ENCODE measurements around the gene IGF1R. TPM values are rescaled to one million over a fixed set of nuclear protein-coding genes. Genes with fewer than 3 reads are reported as not detected.
"Not testable (repeated sequence)": the region's sequence is repeated elsewhere in the genome, so short reads cannot be mapped to it uniquely, and the experiment has no call there.

Gene IGF1R
- total and polyA plus RNA-seq, 2 donors (not counting 3 experiments of a cell fraction or from before 2014, with no cell fraction given) = 16.1 to 59.1 TPM

DNA sequence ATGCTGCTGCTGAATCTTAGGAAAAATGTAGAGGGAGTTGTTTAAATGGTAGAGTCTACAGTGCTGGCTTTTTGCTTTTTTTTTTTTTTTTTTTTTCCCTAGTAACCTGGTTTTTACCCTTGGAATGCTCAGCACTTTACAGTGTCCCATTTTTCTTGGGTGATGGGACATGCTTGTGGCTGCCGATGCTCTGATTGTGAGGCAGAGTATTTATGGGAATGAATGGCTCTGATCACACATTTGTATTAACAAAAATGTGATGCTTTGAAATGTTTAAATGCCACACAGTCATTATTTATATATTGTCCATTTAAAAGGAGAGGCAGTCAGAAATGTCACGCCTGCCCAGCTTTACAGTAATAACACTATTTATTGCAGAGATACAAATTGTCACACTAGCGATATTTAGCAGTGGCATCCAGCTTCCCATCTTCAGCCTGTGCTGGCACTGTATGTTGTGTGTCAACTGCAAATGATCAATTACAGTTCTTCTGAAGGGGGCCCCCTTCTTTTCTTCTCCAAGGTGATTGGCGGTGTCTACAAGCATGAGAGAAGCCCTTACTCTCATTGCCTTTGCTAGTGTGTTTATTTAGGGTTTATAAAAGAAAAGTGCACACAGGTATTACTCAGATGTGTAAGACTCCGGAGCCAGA lies 30.9 kb upstream of the IGF1R start:
- dilution Hi-C loops (cut with MboI; ENCODE audit: extremely low pct_ligation_motif_present, low sequenced_read_pairs) = no loop called here
- Histone ChIP-seq H3K27ac (ENCODE audit: insufficient read depth, low read depth, low read length) (no peak overlapping the region), H2AFZ (ENCODE audit: low read depth, low read length) (no peak overlapping the region), H3K9ac (replicated peaks; ENCODE audit: extremely low read depth, insufficient read depth, low read length) (no peak overlapping the region), H3K9me3 (replicated peaks; ENCODE audit: control insufficient read depth, insufficient read depth, low read length) (no peaks in the 10 kb centered on the region), H4K20me1 (replicated peaks; ENCODE audit: control insufficient read depth, extremely low read depth, insufficient read depth, low read length) (no peaks in the 10 kb centered on the region), H3K36me3 (ENCODE audit: control insufficient read depth in 2 of 2, extremely low read depth in 1 of 2, insufficient read depth in 2 of 2, low read length in 2 of 2) (no peaks in the 10 kb centered on the region), H3K79me2 (ENCODE audit: control insufficient read depth, insufficient read depth, low read length) (no peaks in the 10 kb centered on the region), H3K27me3 (ENCODE audit: control insufficient read depth in 2 of 2, insufficient read depth in 2 of 2, low read length in 2 of 2) (peaks cover 5 to 22% of the 10 kb centered on the region in 2 experiments), H3K9me1 (replicated peaks; ENCODE audit: control insufficient read depth, extremely low read depth, insufficient read depth, low read length) (no peaks in the 10 kb centered on the region), H3K4me3 (replicated peaks in 1 of 3; ENCODE audit: insufficient read depth in 1 of 3, low read depth in 1 of 3, low read length in 3 of 3) (no peak overlapping the region), H3K4me2 (ENCODE audit: insufficient read depth, low read length) (no peak overlapping the region), H3K4me1 (ENCODE audit: control insufficient read depth, extremely low read depth, insufficient read depth, low read length) (no peaks in the 10 kb centered on the region)
- no peak for TF ChIP-seq JUN (IDR thresholded peaks at IDR 0.05; ENCODE audit: borderline replicate concordance, insufficient read depth, insufficient read length, low read depth)
- no peak for TF ChIP-seq FOS (IDR thresholded peaks at IDR 0.05; ENCODE audit: borderline replicate concordance, insufficient read depth, low read length)
- no peak for TF ChIP-seq POLR2AphosphoS5 (IDR thresholded peaks at IDR 0.05; ENCODE audit: insufficient read depth, low read depth, low read length)
- no peak for TF ChIP-seq MYC (IDR thresholded peaks at IDR 0.05; ENCODE audit: low read depth, low read length)
- TF ChIP-seq POLR2A (IDR thresholded peaks at IDR 0.05; ENCODE audit: low read depth, low read length) = no peak
- no peak for TF ChIP-seq GATA2 (IDR thresholded peaks at IDR 0.05; ENCODE audit: insufficient read depth, insufficient read length, low read depth, low read length)
- TF ChIP-seq EZH2 (IDR thresholded peaks at IDR 0.05; ENCODE audit: borderline replicate concordance, low read depth, low read length, severe bottlenecking) = no peak
- no peak for TF ChIP-seq CTCF (IDR thresholded peaks at IDR 0.05; ENCODE audit: extremely low read depth in 1 of 2, insufficient read depth in 1 of 2, low read depth in 1 of 2, low read length in 2 of 2)
- TF ChIP-seq, protein P1, sequence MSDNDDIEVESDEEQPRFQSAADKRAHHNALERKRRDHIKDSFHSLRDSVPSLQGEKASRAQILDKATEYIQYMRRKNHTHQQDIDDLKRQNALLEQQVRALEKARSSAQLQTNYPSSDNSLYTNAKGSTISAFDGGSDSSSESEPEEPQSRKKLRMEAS (IDR thresholded peaks at IDR 0.05; ENCODE audit: insufficient read depth, insufficient read length) = no peak
- ChIA-PET CTCF (interaction anchor here (1.3 kb wide), 1 partner anchor 49 kb away, joined by 3 read pairs; no protein-coding TSS in a partner anchor), POLR2A (no interaction called here)
- BruUV-seq (replicated peaks) = no TSS peak
- intact Hi-C loops (cut with micrococcal nuclease) = no loop called here
- DNase-seq (ENCODE audit: low read depth, low spot score) = no peak
- no peak for FAIRE-seq

DNA sequence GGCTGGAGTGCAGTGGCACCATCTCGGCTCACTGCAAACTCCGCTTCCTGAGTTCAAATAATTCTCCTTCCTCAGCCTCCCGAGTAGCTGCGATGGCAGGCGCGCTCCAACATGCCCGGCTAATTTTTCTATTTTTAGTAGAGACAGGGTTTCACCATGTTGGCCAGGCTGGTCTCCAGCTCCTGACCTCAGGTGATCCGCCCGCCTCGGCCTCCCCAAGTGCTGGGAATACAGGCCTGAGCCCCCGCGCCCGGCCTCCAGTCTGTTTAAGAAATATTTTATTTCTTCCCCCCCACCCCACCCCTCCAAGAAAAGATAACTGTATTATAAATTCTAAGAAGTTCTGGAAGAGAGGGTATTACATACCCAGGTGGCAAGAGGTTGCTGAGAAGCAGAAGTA lies 29.8 kb upstream of the IGF1R start:
- H3K79me2 ChIP-seq (ENCODE audit: control insufficient read depth, insufficient read depth, low read length); FAIRE-seq; DNase-seq (ENCODE audit: low read depth, low spot score); H3K4me3 ChIP-seq (replicated peaks in 1 of 3; ENCODE audit: insufficient read depth in 1 of 3, low read depth in 1 of 3, low read length in 3 of 3); H3K9me1 ChIP-seq (replicated peaks; ENCODE audit: control insufficient read depth, extremely low read depth, insufficient read depth, low read length); dilution Hi-C loops (cut with MboI; ENCODE audit: extremely low pct_ligation_motif_present, low sequenced_read_pairs); H3K36me3 ChIP-seq (ENCODE audit: control insufficient read depth in 2 of 2, extremely low read depth in 1 of 2, insufficient read depth in 2 of 2, low read length in 2 of 2); H3K4me1 ChIP-seq (ENCODE audit: control insufficient read depth, extremely low read depth, insufficient read depth, low read length); H3K9me3 ChIP-seq (replicated peaks; ENCODE audit: control insufficient read depth, insufficient read depth, low read length); H3K9ac ChIP-seq (replicated peaks; ENCODE audit: extremely low read depth, insufficient read depth, low read length); intact Hi-C loops (cut with micrococcal nuclease); H3K4me2 ChIP-seq (ENCODE audit: insufficient read depth, low read length); H3K27ac ChIP-seq (ENCODE audit: insufficient read depth, low read depth, low read length); CTCF ChIA-PET; POLR2A ChIA-PET; H2AFZ ChIP-seq (ENCODE audit: low read depth, low read length); H4K20me1 ChIP-seq (replicated peaks; ENCODE audit: control insufficient read depth, extremely low read depth, insufficient read depth, low read length); BruUV-seq (replicated peaks): not testable (repeated sequence)
- peaks cover 5 to 32% of the 10 kb centered on the region in 2 experiments for H3K27me3 ChIP-seq (ENCODE audit: control insufficient read depth in 2 of 2, insufficient read depth in 2 of 2, low read length in 2 of 2)
